B cell (primary cell): ENCODE results near the gene CLK2. TPM values are rescaled to one million over a fixed set of nuclear protein-coding genes. Genes with fewer than 3 reads are reported as not detected.

ENCODE experiments used
- ATAC-seq: fragments of 200-7000 bp; cut with Tn5 transposase; one replicate; pipeline ENCODE4 v1.10.0; 2021; ENCODE audit warnings: low read depth, mild to moderate bottlenecking, moderate number of reproducible peaks, moderate library complexity
- CTCF ChIA-PET: fragments of 350-600 bp; sonication (Branson Sonifier 250); formaldehyde crosslinking; loops from one replicate; lab custom pipeline; 2021; ENCODE audit warnings: antibody characterized with exemption, inconsistent platforms; lab: Charles Lee
- POLR2A ChIA-PET: fragments of 350-600 bp; sonication (Branson Sonifier 250); formaldehyde crosslinking; loops from one replicate; lab custom pipeline; 2021; ENCODE audit warnings: antibody characterized with exemption; lab: Charles Lee
- DNase-seq: peaks from one replicate; pipeline ENCODE4 v3.0.0; 2013
- H2AFZ ChIP-seq: 2 replicates; pipeline ENCODE4 v1.6.1; 2012; ENCODE audit warnings: mild to moderate bottlenecking, low read depth, low read length; ENCODE audit not compliant: insufficient read depth, poor library complexity, severe bottlenecking
- H3K27ac ChIP-seq, 2 donors: 1 replicate in 1 of 2; 2 replicates in 1 of 2; pipeline ENCODE4 v1.5.1; 2012 to 2013; ENCODE audit warnings: low read length in 2 of 2, mild to moderate bottlenecking in 2 of 2, moderate library complexity in 1 of 2
- H3K27me3 ChIP-seq, 4 experiments: fragments of 200-600 bp in 1 of 4; sonication (generic) in 1 of 4; replicated peaks in 1 of 4; 1 replicate in 2 of 4; 2 replicates in 2 of 4; pipeline versions ENCODE4 v1.6.1 to v1.7.0; 2013 to 2016; ENCODE audit warnings: low read length in 3 of 4, mild to moderate bottlenecking in 2 of 4, mixed read lengths in 1 of 4, moderate library complexity in 1 of 4; ENCODE audit not compliant: insufficient read depth in 4 of 4, control insufficient read depth in 3 of 4; ENCODE audit errors: control extremely low read depth in 1 of 4
- H3K36me3 ChIP-seq, 2 experiments: replicated peaks in 1 of 2; 1 replicate in 1 of 2; 2 replicates in 1 of 2; pipeline versions ENCODE4 v1.6.1 to v1.7.1; 2013; ENCODE audit warnings: low read length in 1 of 2; ENCODE audit not compliant: insufficient read depth in 2 of 2, control insufficient read depth in 1 of 2; ENCODE audit errors: control extremely low read depth in 1 of 2, extremely low read depth in 1 of 2
- H3K4me1 ChIP-seq, 2 donors: fragments of 200-600 bp in 1 of 2; sonication (generic) in 1 of 2; 1 replicate in 1 of 2; 2 replicates in 1 of 2; pipeline versions ENCODE4 v1.5.1 to v1.6.1; 2013 to 2017; ENCODE audit warnings: low read length in 2 of 2; ENCODE audit not compliant: control insufficient read depth in 2 of 2, insufficient read depth in 2 of 2
- H3K4me2 ChIP-seq: replicated peaks from 2 replicates; pipeline ENCODE3; 2012; ENCODE audit warnings: mild to moderate bottlenecking, low read depth, low read length; ENCODE audit not compliant: poor library complexity, severe bottlenecking
- H3K4me3 ChIP-seq, 5 experiments: fragments of 200-600 bp in 1 of 5; sonication (generic) in 1 of 5; 1 replicate in 3 of 5; 2 replicates in 2 of 5; pipeline versions ENCODE4 v1.5.1 to v1.7.0; 2011 to 2016; ENCODE audit warnings: low read length in 4 of 5, mild to moderate bottlenecking in 4 of 5, low read depth in 2 of 5, control low read depth in 1 of 5, moderate library complexity in 1 of 5; ENCODE audit not compliant: insufficient read depth in 1 of 5; ENCODE audit errors: control extremely low read depth in 1 of 5, extremely low read depth in 1 of 5
- H3K79me2 ChIP-seq: fragments of 200-600 bp; sonication (generic); one replicate; pipeline ENCODE4 v1.6.0; 2016; ENCODE audit warnings: low read length; ENCODE audit not compliant: control insufficient read depth, insufficient read depth
- H3K9ac ChIP-seq: fragments of 200-600 bp; sonication (generic); 2 replicates; pipeline ENCODE4 v1.6.1; 2017; ENCODE audit warnings: mild to moderate bottlenecking, low read length, moderate library complexity
- H3K9me3 ChIP-seq, 3 donors: one replicate each; pipeline versions ENCODE4 v1.6.1 to v1.7.1; 2013; ENCODE audit warnings: low read length in 2 of 3; ENCODE audit not compliant: control insufficient read depth in 2 of 3, insufficient read depth in 1 of 3; ENCODE audit errors: control extremely low read depth in 1 of 3
- H4K20me1 ChIP-seq: 2 replicates; pipeline ENCODE4 v1.6.0; 2012; ENCODE audit warnings: mild to moderate bottlenecking, low read length; ENCODE audit not compliant: insufficient read depth, control insufficient read depth, poor library complexity, severe bottlenecking
- H3K27ac Mint-ChIP-seq: one replicate; pipeline ENCODE4 v1.8.0; 2021; ENCODE audit warnings: mixed read lengths
- H3K27me3 Mint-ChIP-seq: one replicate; pipeline ENCODE4 v1.8.0; 2021; ENCODE audit warnings: mixed read lengths
- H3K4me1 Mint-ChIP-seq: one replicate; pipeline ENCODE4 v1.8.0; 2021; ENCODE audit warnings: mixed read lengths
- H3K4me3 Mint-ChIP-seq: one replicate; pipeline ENCODE4 v1.8.0; 2021; ENCODE audit warnings: mixed read lengths
- H3K9me3 Mint-ChIP-seq: one replicate; pipeline ENCODE4 v1.8.0; 2022; ENCODE audit warnings: mixed read lengths; ENCODE audit not compliant: insufficient read depth
- EZH2 ChIP-seq: IDR thresholded peaks from 2 replicates; pipeline ENCODE4 v1.6.1; 2012; ENCODE audit warnings: borderline replicate concordance, low read depth, mild to moderate bottlenecking, moderate library complexity, low read length; ENCODE audit not compliant: insufficient read depth, poor library complexity, severe bottlenecking
- WGBS: methylation state at CpG from one replicate; pipeline ENCODE4 v1.1.5; 2013; ENCODE audit warnings: missing lambda C conversion rate; ENCODE audit not compliant: insufficient coverage; 5-methylcytosine and 5-hydroxymethylcytosine counted together
- intact Hi-C: fragments of 100-400 bp; cut with micrococcal nuclease; formaldehyde crosslinking; loops from one replicate; pipeline ENCODE4 v1.10.0; 2022
- polyA plus RNA-seq: library from polyadenylated mRNA; depleted of rRNA; stranded (reverse); fragments of >200 nt; gene quantifications from 2 replicates; pipeline ENCODE4 v1.2.3, GENCODE V29; 2012
- total RNA-seq, 2 donors: library from RNA; stranded (reverse); fragments of 120-200 nt in 1 of 2; gene quantifications; 1 replicate in 1 of 2; 2 replicates in 1 of 2; pipeline versions ENCODE4 v1.2.3 to v1.2.4, GENCODE V29; 2013 to 2022
- TF ChIP-seq, protein P1 (sequence below): fragments of 200-600 bp; IDR thresholded peaks from one replicate; pipeline ENCODE4 v1.8.0; 2022; ENCODE audit warnings: antibody characterized with exemption, mild to moderate bottlenecking

CLK2 gene
- total and polyA plus RNA-seq, 2 donors (not counting 1 experiment from before 2014, with no cell fraction given): 152 to 161 TPM

- ATAC-seq: peak; percentile 18
- peaks cover 37% of the 10 kb centered on the region for H3K4me1 Mint-ChIP-seq
- DNase-seq: no peak
These were observed 600 bp downstream of the CLK2 start for GRCh38 chr1:155272466-155273342.

More at GRCh38 chr1:155272466-155273342, 600 bp downstream of the CLK2 start:
- under 1% methylated on average over 40 of the region's 44 CpGs for WGBS
- peaks cover 22 to 34% of the 10 kb centered on the region in 2 donors for H3K4me1 ChIP-seq
- peaks cover 33% of the 10 kb centered on the region for H3K79me2 ChIP-seq
- H3K27me3 Mint-ChIP-seq: no peaks in the 10 kb centered on the region
- TF ChIP-seq, protein P1, sequence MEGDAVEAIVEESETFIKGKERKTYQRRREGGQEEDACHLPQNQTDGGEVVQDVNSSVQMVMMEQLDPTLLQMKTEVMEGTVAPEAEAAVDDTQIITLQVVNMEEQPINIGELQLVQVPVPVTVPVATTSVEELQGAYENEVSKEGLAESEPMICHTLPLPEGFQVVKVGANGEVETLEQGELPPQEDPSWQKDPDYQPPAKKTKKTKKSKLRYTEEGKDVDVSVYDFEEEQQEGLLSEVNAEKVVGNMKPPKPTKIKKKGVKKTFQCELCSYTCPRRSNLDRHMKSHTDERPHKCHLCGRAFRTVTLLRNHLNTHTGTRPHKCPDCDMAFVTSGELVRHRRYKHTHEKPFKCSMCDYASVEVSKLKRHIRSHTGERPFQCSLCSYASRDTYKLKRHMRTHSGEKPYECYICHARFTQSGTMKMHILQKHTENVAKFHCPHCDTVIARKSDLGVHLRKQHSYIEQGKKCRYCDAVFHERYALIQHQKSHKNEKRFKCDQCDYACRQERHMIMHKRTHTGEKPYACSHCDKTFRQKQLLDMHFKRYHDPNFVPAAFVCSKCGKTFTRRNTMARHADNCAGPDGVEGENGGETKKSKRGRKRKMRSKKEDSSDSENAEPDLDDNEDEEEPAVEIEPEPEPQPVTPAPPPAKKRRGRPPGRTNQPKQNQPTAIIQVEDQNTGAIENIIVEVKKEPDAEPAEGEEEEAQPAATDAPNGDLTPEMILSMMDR: no peak
- no peak for TF ChIP-seq EZH2
- H3K4me3 Mint-ChIP-seq: peak overlapping the region; percentile 99
- ChIA-PET POLR2A (interaction anchor here (0.6 to 2.3 kb wide), 10 partner anchors 11 to 1282 kb away, joined by 3 to 18 read pairs (median 5); partner anchors contain the start of genes ENTREP3, FDPS, RPS27 and RUSC1), CTCF (interaction anchor here (1.0 to 1.9 kb wide), 7 partner anchors 11 to 51 kb away, joined by 3 to 17 read pairs (median 6); partner anchors contain the start of genes FDPS and SCAMP3)
- H3K9me3 Mint-ChIP-seq: no peaks in the 10 kb centered on the region
- intact Hi-C loops: loop anchor here (1.0 to 5.0 kb wide), 4 partner anchors 10 to 780 kb away; partner anchors contain the start of genes FDPS, LAMTOR2, SCAMP3 and UBQLN4
- H3K27me3 ChIP-seq: no peaks in the 10 kb centered on the region
- H2AFZ ChIP-seq: peak overlapping the region; percentile 85
- H3K9me3 ChIP-seq: no peaks in the 10 kb centered on the region
- H3K27ac ChIP-seq: peak overlapping the region; percentile 68 to 89
- peak overlapping the region; percentile 94 for H3K9ac ChIP-seq
- H3K4me2 ChIP-seq: peak overlapping the region; percentile 79
- H3K36me3 ChIP-seq: peaks cover 0 to 35% of the 10 kb centered on the region in 2 experiments
- peak overlapping the region; percentile 99 for H3K27ac Mint-ChIP-seq
- peaks cover 30% of the 10 kb centered on the region for H4K20me1 ChIP-seq
- H3K4me3 ChIP-seq: peak overlapping the region; percentile 73 to 93 (median 80)
